Measurements from ENCODE around the gene LRPAP1. TPM values are rescaled to one million over a fixed set of nuclear protein-coding genes. Genes with fewer than 3 reads are reported as not detected.
"Not testable (repeated sequence)": the region's sequence is repeated elsewhere in the genome, so short reads cannot be mapped to it uniquely, and the experiment has no call there.

The LRPAP1 gene
- total RNA-seq, 2 donors from 2014 or later: 82.5 to 93.9 TPM

DNA sequence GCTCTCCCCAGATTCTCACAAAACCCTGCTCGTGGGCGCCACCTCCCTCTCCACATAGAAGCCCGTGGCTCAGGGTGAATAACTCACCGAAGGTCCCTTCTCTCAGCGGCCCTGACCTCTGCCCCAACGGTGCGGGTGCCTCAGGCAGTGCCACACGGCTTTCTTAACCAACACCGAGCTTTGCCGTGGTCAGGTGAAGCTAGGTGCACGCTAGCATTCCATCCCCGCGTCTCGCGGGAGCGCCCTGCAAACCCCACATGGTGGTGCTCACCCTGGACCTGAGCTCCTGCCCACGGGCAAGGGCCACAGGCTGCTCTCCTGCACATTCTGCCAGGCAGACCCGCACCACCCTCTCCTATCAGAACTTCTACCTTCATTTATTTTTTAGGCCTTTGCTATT, 18.4 kb downstream of the LRPAP1 start:
- no peak overlapping the region for H3K27ac ChIP-seq
- 95 to 96% methylated on average over 14 to 18 of the region's 18 CpGs for WGBS, 2 donors
- no peak for TF ChIP-seq POLR2A (IDR thresholded peaks at IDR 0.05)
- H3K27me3 ChIP-seq: no peaks in the 10 kb centered on the region
- intact Hi-C loops (cut with DNase I): no loop called here
- peak; percentile 27 for ATAC-seq
- no peak for DNase-seq
- H3K36me3 ChIP-seq (replicated peaks in 1 of 2; ENCODE audit: insufficient read depth in 1 of 2, low read depth in 2 of 2): peaks cover 40 to 46% of the 10 kb centered on the region in 2 donors
- H3K4me3 ChIP-seq: no peak overlapping the region
- H3K4me1 ChIP-seq: no peaks in the 10 kb centered on the region
- no peaks in the 10 kb centered on the region for H3K9me3 ChIP-seq

DNA sequence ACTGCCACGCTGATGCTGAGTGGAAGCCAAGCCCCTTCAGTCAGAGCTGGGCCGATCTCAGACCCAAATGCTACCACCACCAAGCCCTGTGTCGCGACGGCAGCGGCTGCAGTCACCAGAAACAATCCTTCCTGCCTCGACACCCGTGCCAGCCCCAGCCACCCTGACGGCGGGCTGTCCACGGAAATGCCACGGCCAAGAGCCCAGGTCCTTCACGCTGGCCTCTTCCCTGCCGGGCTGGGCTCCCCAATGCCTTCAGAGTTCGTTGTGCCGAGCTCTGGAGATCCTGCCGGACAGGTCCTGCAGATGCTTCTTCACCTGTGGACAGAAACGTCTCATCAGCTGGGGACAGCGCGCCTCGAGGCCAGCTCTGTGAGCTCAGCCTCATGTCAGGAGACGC, 19.5 kb downstream of the LRPAP1 start:
- no peak for DNase-seq
- no peak for ATAC-seq
- Histone ChIP-seq H3K9me3 (no peaks in the 10 kb centered on the region), H3K27me3 (no peaks in the 10 kb centered on the region), H3K27ac (no peak overlapping the region), H3K4me3 (no peak overlapping the region), H3K4me1 (no peaks in the 10 kb centered on the region), H3K36me3 (replicated peaks in 1 of 2; ENCODE audit: insufficient read depth in 1 of 2, low read depth in 2 of 2) (peaks cover 31 to 37% of the 10 kb centered on the region in 2 donors)
- TF ChIP-seq, protein P1, sequence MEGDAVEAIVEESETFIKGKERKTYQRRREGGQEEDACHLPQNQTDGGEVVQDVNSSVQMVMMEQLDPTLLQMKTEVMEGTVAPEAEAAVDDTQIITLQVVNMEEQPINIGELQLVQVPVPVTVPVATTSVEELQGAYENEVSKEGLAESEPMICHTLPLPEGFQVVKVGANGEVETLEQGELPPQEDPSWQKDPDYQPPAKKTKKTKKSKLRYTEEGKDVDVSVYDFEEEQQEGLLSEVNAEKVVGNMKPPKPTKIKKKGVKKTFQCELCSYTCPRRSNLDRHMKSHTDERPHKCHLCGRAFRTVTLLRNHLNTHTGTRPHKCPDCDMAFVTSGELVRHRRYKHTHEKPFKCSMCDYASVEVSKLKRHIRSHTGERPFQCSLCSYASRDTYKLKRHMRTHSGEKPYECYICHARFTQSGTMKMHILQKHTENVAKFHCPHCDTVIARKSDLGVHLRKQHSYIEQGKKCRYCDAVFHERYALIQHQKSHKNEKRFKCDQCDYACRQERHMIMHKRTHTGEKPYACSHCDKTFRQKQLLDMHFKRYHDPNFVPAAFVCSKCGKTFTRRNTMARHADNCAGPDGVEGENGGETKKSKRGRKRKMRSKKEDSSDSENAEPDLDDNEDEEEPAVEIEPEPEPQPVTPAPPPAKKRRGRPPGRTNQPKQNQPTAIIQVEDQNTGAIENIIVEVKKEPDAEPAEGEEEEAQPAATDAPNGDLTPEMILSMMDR (IDR thresholded peaks at IDR 0.05): no peak
- no peak for TF ChIP-seq POLR2A (IDR thresholded peaks at IDR 0.05)
- intact Hi-C loops (cut with DNase I): no loop called here
- WGBS, 2 donors: 91 to 96% methylated on average over 9 to 22 of the region's 22 CpGs

DNA sequence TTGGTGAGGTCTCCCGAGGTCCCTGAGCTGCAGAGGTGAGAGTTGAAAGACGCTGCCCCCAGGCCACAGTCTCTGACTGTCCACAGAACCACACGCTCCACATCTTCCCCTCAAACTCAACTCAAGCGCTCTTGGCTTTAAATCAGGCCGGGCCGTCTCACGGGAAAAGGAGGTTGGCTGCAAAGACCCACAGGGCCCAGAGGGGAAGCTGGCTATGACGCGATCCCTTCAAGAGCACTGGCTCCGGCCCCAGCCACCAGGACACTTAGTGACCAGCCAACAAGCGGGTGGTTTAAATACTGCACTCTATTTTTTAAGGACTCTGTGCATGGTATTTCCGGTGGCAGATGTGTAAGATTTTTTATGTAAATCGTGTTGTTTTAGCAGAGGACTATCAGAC, 19.9 kb downstream of the LRPAP1 start:
- ATAC-seq: no peak

DNA sequence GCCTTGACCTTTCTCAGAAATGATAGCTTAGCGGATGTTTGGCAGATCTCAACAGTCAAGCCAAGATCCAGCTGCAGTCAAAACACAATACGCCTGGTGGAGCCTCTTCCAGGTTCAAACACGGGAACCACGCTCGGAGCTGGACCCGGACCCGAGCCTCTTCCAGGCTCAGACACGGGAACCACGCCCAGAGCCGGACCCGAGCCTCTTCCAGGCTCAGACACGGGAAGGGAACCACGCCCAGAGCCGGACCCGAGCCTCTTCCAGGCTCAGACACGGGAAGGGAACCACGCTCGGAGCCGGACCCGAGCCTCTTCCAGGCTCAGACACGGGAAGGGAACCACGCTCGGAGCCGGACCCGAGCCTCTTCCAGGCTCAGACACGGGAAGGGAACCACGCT, 20.6 kb downstream of the LRPAP1 start:
- H3K27me3 ChIP-seq; ATAC-seq; H3K4me3 ChIP-seq; intact Hi-C loops (cut with DNase I); H3K9me3 ChIP-seq; H3K27ac ChIP-seq; DNase-seq; H3K4me1 ChIP-seq: not testable (repeated sequence)
- peaks cover 21 to 27% of the 10 kb centered on the region in 2 donors for H3K36me3 ChIP-seq (replicated peaks in 1 of 2; ENCODE audit: insufficient read depth in 1 of 2, low read depth in 2 of 2)
- 80 to 91% methylated on average over 1 to 18 of the region's 27 CpGs for WGBS, 2 donors

More for the DNA sequence above, 19.9 kb downstream of the LRPAP1 start:
- intact Hi-C loops (cut with DNase I): no loop called here
- Histone ChIP-seq H3K9me3 (no peaks in the 10 kb centered on the region), H3K4me1 (no peaks in the 10 kb centered on the region), H3K4me3 (no peak overlapping the region), H3K36me3 (replicated peaks in 1 of 2; ENCODE audit: insufficient read depth in 1 of 2, low read depth in 2 of 2) (peaks cover 27 to 32% of the 10 kb centered on the region in 2 donors), H3K27ac (no peak overlapping the region), H3K27me3 (no peaks in the 10 kb centered on the region)
- no peak for TF ChIP-seq POLR2A (IDR thresholded peaks at IDR 0.05)
- TF ChIP-seq, protein P1 (IDR thresholded peaks at IDR 0.05): no peak
- WGBS, 2 donors: 81 to 97% methylated on average over 3 to 13 of the region's 13 CpGs
- DNase-seq: no peak

DNA sequence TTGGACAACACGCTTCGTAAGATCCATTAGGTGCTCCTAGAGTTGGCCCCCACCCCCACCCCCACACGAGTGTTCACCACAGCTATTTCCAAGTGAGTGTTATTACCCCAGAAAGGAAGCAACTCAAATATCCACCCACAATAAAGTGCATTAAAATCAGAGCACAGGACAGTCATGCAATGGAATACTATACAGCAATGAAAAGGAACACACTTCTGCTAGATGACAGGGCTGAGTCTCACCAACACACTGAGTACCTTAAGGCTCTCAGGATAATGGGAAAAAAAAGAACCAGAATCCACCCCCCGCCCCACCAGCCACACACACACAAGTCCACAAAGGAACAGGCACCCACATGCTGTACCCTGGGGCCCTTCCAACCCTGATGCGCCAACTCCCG, 21.0 kb downstream of the LRPAP1 start:
- no peak for ATAC-seq
- H3K9me3 ChIP-seq: no peaks in the 10 kb centered on the region
- H3K27ac ChIP-seq: no peak overlapping the region
- no peak overlapping the region for H3K4me3 ChIP-seq
- intact Hi-C loops (cut with DNase I): no loop called here
- TF ChIP-seq, protein P1 (IDR thresholded peaks at IDR 0.05): no peak
- TF ChIP-seq POLR2A (IDR thresholded peaks at IDR 0.05): no peak
- H3K4me1 ChIP-seq: no peaks in the 10 kb centered on the region
- peaks cover 19 to 22% of the 10 kb centered on the region in 2 donors for H3K36me3 ChIP-seq (replicated peaks in 1 of 2; ENCODE audit: insufficient read depth in 1 of 2, low read depth in 2 of 2)
- WGBS, 2 donors: 86 to 89% methylated on average over 6 of the region's 6 CpGs
- no peaks in the 10 kb centered on the region for H3K27me3 ChIP-seq
- DNase-seq: no peak

DNA sequence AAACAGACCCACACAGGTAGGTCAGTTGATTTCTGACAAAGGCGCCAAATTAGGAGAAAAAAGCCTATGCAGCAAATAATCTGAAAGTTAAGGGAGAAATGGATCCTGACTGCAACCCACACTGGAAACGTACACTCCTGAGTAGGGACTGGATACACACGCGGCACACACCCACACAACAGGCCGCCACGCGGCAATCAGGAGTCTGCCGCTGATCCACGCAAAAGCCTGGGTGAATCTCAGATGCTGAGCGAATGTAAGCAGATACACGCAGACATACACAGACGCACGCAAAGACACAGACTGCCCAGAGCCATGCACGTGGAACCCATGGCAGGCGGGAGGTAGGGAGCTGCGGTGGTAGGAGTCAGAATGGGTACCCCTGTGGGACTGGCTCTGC, 21.7 kb downstream of the LRPAP1 start:
- Histone ChIP-seq H3K4me3 (no peak overlapping the region), H3K36me3 (replicated peaks in 1 of 2; ENCODE audit: insufficient read depth in 1 of 2, low read depth in 2 of 2) (peaks cover 12 to 20% of the 10 kb centered on the region in 2 donors), H3K27me3 (no peaks in the 10 kb centered on the region), H3K27ac (no peak overlapping the region), H3K4me1 (no peaks in the 10 kb centered on the region), H3K9me3 (no peaks in the 10 kb centered on the region)
- no peak for DNase-seq
- no peak for TF ChIP-seq POLR2A (IDR thresholded peaks at IDR 0.05)
- TF ChIP-seq, protein P1 (IDR thresholded peaks at IDR 0.05): no peak
- no peak for ATAC-seq
- intact Hi-C loops (cut with DNase I): no loop called here
- 90 to 97% methylated on average over 15 to 16 of the region's 16 CpGs for WGBS, 2 donors

Data from body of pancreas (tissue), 4 donors.